B cell (primary cell): ENCODE data around the gene GPC5. TPM values are rescaled to one million over a fixed set of nuclear protein-coding genes. Genes with fewer than 3 reads are reported as not detected.

Experiments
- ATAC-seq: fragments of 200-7000 bp; cut with Tn5 transposase; one replicate; pipeline ENCODE4 v1.10.0; 2021; ENCODE audit warnings: low read depth, mild to moderate bottlenecking, moderate number of reproducible peaks, moderate library complexity
- CTCF ChIA-PET: fragments of 350-600 bp; sonication (Branson Sonifier 250); formaldehyde crosslinking; loops from one replicate; lab custom pipeline; 2021; ENCODE audit warnings: antibody characterized with exemption, inconsistent platforms; lab: Charles Lee
- POLR2A ChIA-PET: fragments of 350-600 bp; sonication (Branson Sonifier 250); formaldehyde crosslinking; loops from one replicate; lab custom pipeline; 2021; ENCODE audit warnings: antibody characterized with exemption; lab: Charles Lee
- DNase-seq: peaks from one replicate; pipeline ENCODE4 v3.0.0; 2013
- H2AFZ ChIP-seq: 2 replicates; pipeline ENCODE4 v1.6.1; 2012; ENCODE audit warnings: mild to moderate bottlenecking, low read depth, low read length; ENCODE audit not compliant: insufficient read depth, poor library complexity, severe bottlenecking
- H3K27ac ChIP-seq, 2 donors: 1 replicate in 1 of 2; 2 replicates in 1 of 2; pipeline ENCODE4 v1.5.1; 2012 to 2013; ENCODE audit warnings: low read length in 2 of 2, mild to moderate bottlenecking in 2 of 2, moderate library complexity in 1 of 2
- H3K27me3 ChIP-seq, 4 experiments: fragments of 200-600 bp in 1 of 4; sonication (generic) in 1 of 4; replicated peaks in 1 of 4; 1 replicate in 2 of 4; 2 replicates in 2 of 4; pipeline versions ENCODE4 v1.6.1 to v1.7.0; 2013 to 2016; ENCODE audit warnings: low read length in 3 of 4, mild to moderate bottlenecking in 2 of 4, mixed read lengths in 1 of 4, moderate library complexity in 1 of 4; ENCODE audit not compliant: insufficient read depth in 4 of 4, control insufficient read depth in 3 of 4; ENCODE audit errors: control extremely low read depth in 1 of 4
- H3K36me3 ChIP-seq, 2 experiments: replicated peaks in 1 of 2; 1 replicate in 1 of 2; 2 replicates in 1 of 2; pipeline versions ENCODE4 v1.6.1 to v1.7.1; 2013; ENCODE audit warnings: low read length in 1 of 2; ENCODE audit not compliant: insufficient read depth in 2 of 2, control insufficient read depth in 1 of 2; ENCODE audit errors: control extremely low read depth in 1 of 2, extremely low read depth in 1 of 2
- H3K4me1 ChIP-seq, 2 donors: fragments of 200-600 bp in 1 of 2; sonication (generic) in 1 of 2; 1 replicate in 1 of 2; 2 replicates in 1 of 2; pipeline versions ENCODE4 v1.5.1 to v1.6.1; 2013 to 2017; ENCODE audit warnings: low read length in 2 of 2; ENCODE audit not compliant: control insufficient read depth in 2 of 2, insufficient read depth in 2 of 2
- H3K4me2 ChIP-seq: replicated peaks from 2 replicates; pipeline ENCODE3; 2012; ENCODE audit warnings: mild to moderate bottlenecking, low read depth, low read length; ENCODE audit not compliant: poor library complexity, severe bottlenecking
- H3K4me3 ChIP-seq, 5 experiments: fragments of 200-600 bp in 1 of 5; sonication (generic) in 1 of 5; 1 replicate in 3 of 5; 2 replicates in 2 of 5; pipeline versions ENCODE4 v1.5.1 to v1.7.0; 2011 to 2016; ENCODE audit warnings: low read length in 4 of 5, mild to moderate bottlenecking in 4 of 5, low read depth in 2 of 5, control low read depth in 1 of 5, moderate library complexity in 1 of 5; ENCODE audit not compliant: insufficient read depth in 1 of 5; ENCODE audit errors: control extremely low read depth in 1 of 5, extremely low read depth in 1 of 5
- H3K79me2 ChIP-seq: fragments of 200-600 bp; sonication (generic); one replicate; pipeline ENCODE4 v1.6.0; 2016; ENCODE audit warnings: low read length; ENCODE audit not compliant: control insufficient read depth, insufficient read depth
- H3K9ac ChIP-seq: fragments of 200-600 bp; sonication (generic); 2 replicates; pipeline ENCODE4 v1.6.1; 2017; ENCODE audit warnings: mild to moderate bottlenecking, low read length, moderate library complexity
- H3K9me3 ChIP-seq, 3 donors: one replicate each; pipeline versions ENCODE4 v1.6.1 to v1.7.1; 2013; ENCODE audit warnings: low read length in 2 of 3; ENCODE audit not compliant: control insufficient read depth in 2 of 3, insufficient read depth in 1 of 3; ENCODE audit errors: control extremely low read depth in 1 of 3
- H4K20me1 ChIP-seq: 2 replicates; pipeline ENCODE4 v1.6.0; 2012; ENCODE audit warnings: mild to moderate bottlenecking, low read length; ENCODE audit not compliant: insufficient read depth, control insufficient read depth, poor library complexity, severe bottlenecking
- H3K27ac Mint-ChIP-seq: one replicate; pipeline ENCODE4 v1.8.0; 2021; ENCODE audit warnings: mixed read lengths
- H3K27me3 Mint-ChIP-seq: one replicate; pipeline ENCODE4 v1.8.0; 2021; ENCODE audit warnings: mixed read lengths
- H3K4me1 Mint-ChIP-seq: one replicate; pipeline ENCODE4 v1.8.0; 2021; ENCODE audit warnings: mixed read lengths
- H3K4me3 Mint-ChIP-seq: one replicate; pipeline ENCODE4 v1.8.0; 2021; ENCODE audit warnings: mixed read lengths
- H3K9me3 Mint-ChIP-seq: one replicate; pipeline ENCODE4 v1.8.0; 2022; ENCODE audit warnings: mixed read lengths; ENCODE audit not compliant: insufficient read depth
- CTCF ChIP-seq: fragments of 200-600 bp; IDR thresholded peaks from one replicate; pipeline ENCODE4 v1.8.0; 2022; ENCODE audit warnings: antibody characterized with exemption, mild to moderate bottlenecking
- EZH2 ChIP-seq: IDR thresholded peaks from 2 replicates; pipeline ENCODE4 v1.6.1; 2012; ENCODE audit warnings: borderline replicate concordance, low read depth, mild to moderate bottlenecking, moderate library complexity, low read length; ENCODE audit not compliant: insufficient read depth, poor library complexity, severe bottlenecking
- WGBS: methylation state at CpG from one replicate; pipeline ENCODE4 v1.1.5; 2013; ENCODE audit warnings: missing lambda C conversion rate; ENCODE audit not compliant: insufficient coverage; 5-methylcytosine and 5-hydroxymethylcytosine counted together
- intact Hi-C: fragments of 100-400 bp; cut with micrococcal nuclease; formaldehyde crosslinking; loops from one replicate; pipeline ENCODE4 v1.10.0; 2022
- polyA plus RNA-seq: library from polyadenylated mRNA; depleted of rRNA; stranded (reverse); fragments of >200 nt; gene quantifications from 2 replicates; pipeline ENCODE4 v1.2.3, GENCODE V29; 2012
- total RNA-seq, 2 donors: library from RNA; stranded (reverse); fragments of 120-200 nt in 1 of 2; gene quantifications; 1 replicate in 1 of 2; 2 replicates in 1 of 2; pipeline versions ENCODE4 v1.2.3 to v1.2.4, GENCODE V29; 2013 to 2022

GPC5 gene
- total and polyA plus RNA-seq, 2 donors (not counting 1 experiment from before 2014, with no cell fraction given): 0.15 to 0.30 TPM

- H4K20me1 ChIP-seq: no peaks in the 10 kb centered on the region
- WGBS: 100% methylated on average over 1 of the region's 2 CpGs
- POLR2A ChIA-PET: no interaction called here
- intact Hi-C loops: no loop called here
- no peak overlapping the region for H3K4me3 ChIP-seq
- H2AFZ ChIP-seq: no peak overlapping the region
- DNase-seq (no peak), ATAC-seq (no peak)
- TF ChIP-seq CTCF (no peak), EZH2 (no peak)
- H3K4me2 ChIP-seq: no peak overlapping the region
- no peak overlapping the region for H3K27ac ChIP-seq
- no peak overlapping the region for H3K4me3 Mint-ChIP-seq
- H3K36me3 ChIP-seq: no peaks in the 10 kb centered on the region
- H3K79me2 ChIP-seq: no peaks in the 10 kb centered on the region
- H3K27me3 ChIP-seq: no peaks in the 10 kb centered on the region
- no peaks in the 10 kb centered on the region for H3K4me1 ChIP-seq
- no peaks in the 10 kb centered on the region for H3K4me1 Mint-ChIP-seq
- H3K9ac ChIP-seq: no peak overlapping the region
- no peaks in the 10 kb centered on the region for H3K9me3 ChIP-seq
- no peaks in the 10 kb centered on the region for H3K9me3 Mint-ChIP-seq
- H3K27ac Mint-ChIP-seq: no peak overlapping the region
- H3K27me3 Mint-ChIP-seq: no peaks in the 10 kb centered on the region
- CTCF ChIA-PET: no interaction called here
Observed at GRCh38 chr13:91468301-91468700, 69.9 kb downstream of the GPC5 start.

GRCh38 chr13:91470084-91470621, 71.7 kb downstream of the GPC5 start:
- CTCF ChIA-PET: no interaction called here
- H3K4me1 Mint-ChIP-seq: no peaks in the 10 kb centered on the region
- 88% methylated on average over 1 of the region's 4 CpGs for WGBS

More at GRCh38 chr13:91470084-91470621, 71.7 kb downstream of the GPC5 start:
- Histone ChIP-seq H3K4me3 (no peak overlapping the region), H3K4me2 (no peak overlapping the region), H4K20me1 (no peaks in the 10 kb centered on the region), H2AFZ (no peak overlapping the region), H3K4me1 (no peaks in the 10 kb centered on the region), H3K79me2 (no peaks in the 10 kb centered on the region), H3K36me3 (no peaks in the 10 kb centered on the region), H3K9me3 (no peaks in the 10 kb centered on the region), H3K9ac (no peak overlapping the region), H3K27me3 (no peaks in the 10 kb centered on the region), H3K27ac (no peak overlapping the region)
- POLR2A ChIA-PET: no interaction called here
- no peak overlapping the region for H3K27ac Mint-ChIP-seq
- H3K27me3 Mint-ChIP-seq: no peaks in the 10 kb centered on the region
- H3K9me3 Mint-ChIP-seq: no peaks in the 10 kb centered on the region
- ATAC-seq (no peak), DNase-seq (no peak)
- H3K4me3 Mint-ChIP-seq: no peak overlapping the region
- intact Hi-C loops: no loop called here
- TF ChIP-seq CTCF (no peak), EZH2 (no peak)
